Anterior cingulate cortex (tissue), 58 donors: ENCODE data around the gene USP35.

Experiments
- DNase-seq, 58 donors: peaks; one replicate each; lab custom pipeline; 2025; lab: John Stamatoyannopoulos, UW

The USP35 gene

GRCh38 chr11:78255919-78256318 is 67.2 kb downstream of the USP35 start:
- DNase-seq, result no peak

GRCh38 chr11:78256962-78257361 is 68.2 kb downstream of the USP35 start:
- peak in 33 of 58 donors; percentile 3 to 67 (median 27) for DNase-seq

- DNase-seq, result no peak
These were observed 68.9 kb downstream of the USP35 start for GRCh38 chr11:78257654-78258053.

GRCh38 chr11:78259777-78260487 is 71.2 kb downstream of the USP35 start:
- DNase-seq, result no peak

GRCh38 chr11:78261367-78261766 is 72.6 kb downstream of the USP35 start:
- no peak for DNase-seq

GRCh38 chr11:78261828-78262227 is 73.1 kb downstream of the USP35 start:
- DNase-seq, result no peak

GRCh38 chr11:78262238-78262637 is 73.5 kb downstream of the USP35 start:
- DNase-seq, result no peak

GRCh38 chr11:78262691-78263090 is 74.0 kb downstream of the USP35 start:
- no peak for DNase-seq
